Stomach (tissue), 9 donors: ENCODE data around the gene C19orf85. TPM values are rescaled to one million over a fixed set of nuclear protein-coding genes. Genes with fewer than 3 reads are reported as not detected.

Experiments used
- DNase-seq, 2 donors: peaks; one replicate each; pipeline versions ENCODE4 v3.0.0 to v3.0.0-alpha.2; 2013 to 2019
- H3K27ac ChIP-seq, 5 donors: fragments of 200-600 bp in 4 of 5; sonication (generic) in 4 of 5; one replicate each; pipeline ENCODE4 v1.5.1; 2013 to 2019; ENCODE audit warnings: mild to moderate bottlenecking in 1 of 5, moderate library complexity in 1 of 5
- H3K27me3 ChIP-seq, 3 donors: fragments of 200-600 bp; sonication (generic); one replicate each; pipeline ENCODE4 v1.5.1; 2017 to 2019; ENCODE audit warnings: mixed run types in 1 of 3
- H3K36me3 ChIP-seq, 4 donors: fragments of 200-600 bp; sonication (generic); 1 replicate in 3 of 4; 2 replicates in 1 of 4; pipeline ENCODE4 v1.5.1; 2016 to 2019
- H3K4me1 ChIP-seq, 4 donors: fragments of 200-600 bp; sonication (generic); one replicate each; pipeline ENCODE4 v1.5.1; 2016 to 2019
- H3K4me3 ChIP-seq, 4 donors: fragments of 200-600 bp; sonication (generic) in 3 of 4; one replicate each; pipeline ENCODE4 v1.5.1; 2016 to 2019; ENCODE audit warnings: mild to moderate bottlenecking in 1 of 4
- H3K9me3 ChIP-seq, 4 donors: fragments of 200-600 bp; sonication (generic); one replicate each; pipeline ENCODE4 v1.5.1; 2016 to 2019
- CTCF ChIP-seq, 7 experiments: fragments of 450-650 bp in 4 of 7; fragments of 200-600 bp in 3 of 7; sonication (generic) in 3 of 7; IDR thresholded peaks; one replicate each; pipeline ENCODE4 v1.5.1; 2016 to 2019; ENCODE audit warnings: antibody characterized with exemption in 7 of 7, control low read depth in 2 of 7, mild to moderate bottlenecking in 1 of 7
- EP300 ChIP-seq: sonication (generic); formaldehyde crosslinking; IDR thresholded peaks from one replicate; pipeline ENCODE4 v1.6.1; 2017; ENCODE audit warnings: antibody characterized with exemption
- POLR2A ChIP-seq, 4 donors: fragments of 450-650 bp; IDR thresholded peaks; one replicate each; pipeline ENCODE4 v1.6.1; 2016; ENCODE audit warnings: antibody characterized with exemption in 4 of 4, control low read depth in 2 of 4, mild to moderate bottlenecking in 1 of 4, moderate library complexity in 1 of 4
- POLR2AphosphoS5 ChIP-seq, 3 donors: sonication (generic); formaldehyde crosslinking; IDR thresholded peaks; one replicate each; pipeline ENCODE4 v1.6.1; 2016; ENCODE audit warnings: antibody characterized with exemption in 3 of 3
- WGBS, 5 donors: extraction: QIAGEN DNeasy Blood & Tissue Kit in 3 of 5; methylation state at CpG; one replicate each; pipeline versions ENCODE4 v1.1.5 to v1.1.7; 2013 to 2018; 5-methylcytosine and 5-hydroxymethylcytosine counted together
- intact Hi-C: fragments of 100-400 bp; cut with DNase I; formaldehyde crosslinking; loops from one replicate; pipeline ENCODE4 v1.15.1; 2023; ENCODE audit warnings: low total_unique reads
- polyA plus RNA-seq, 3 donors: library from polyadenylated mRNA; stranded (reverse); fragments of 200-250 nt; gene quantifications; one replicate each; pipeline ENCODE4 v1.2.3, GENCODE V29; 2013
- total RNA-seq, 5 donors: library from RNA; depleted of rRNA; stranded (reverse); fragments of >200 nt; gene quantifications; one replicate each; pipeline versions ENCODE4 v1.1.0 to v1.2.3, GENCODE V29; 2014 to 2016
- donor health status: healthy with polysubstance abuse.
- donor health status: Bipolar disorder and iron deficiency.
- donor health status: healthy.

C19orf85 gene
- total and polyA plus RNA-seq, 8 donors = 0.23 TPM; not detected in 7

- WGBS, 5 donors = 27 to 38% (median 28%) methylated on average over 11 to 16 of the region's 16 CpGs
- Histone ChIP-seq H3K4me1 (peaks cover 16 to 27% (median 23%) of the 10 kb centered on the region in 4 donors), H3K9me3 (no peaks in the 10 kb centered on the region), H3K36me3 (no peaks in the 10 kb centered on the region), H3K27me3 (peaks cover 27 to 89% (median 56%) of the 10 kb centered on the region in 3 donors), H3K4me3 (no peak overlapping the region), H3K27ac (no peak overlapping the region)
- intact Hi-C loops = no loop called here
- DNase-seq = peak in 1 of 2 donors; percentile 48
- TF ChIP-seq POLR2AphosphoS5 (IDR thresholded peaks at IDR 0.05) (no peak), EP300 (no peak), POLR2A (IDR thresholded peaks at IDR 0.05) (no peak), CTCF (IDR thresholded peaks at IDR 0.05) (no peak)
These were observed 17.0 kb downstream of the C19orf85 start for GRCh38 chr19:55447421-55448174.

- H3K27ac ChIP-seq = no peak overlapping the region
- no peak for TF ChIP-seq EP300
- no peak for TF ChIP-seq POLR2AphosphoS5 (IDR thresholded peaks at IDR 0.05)
- no peak for TF ChIP-seq POLR2A (IDR thresholded peaks at IDR 0.05)
- TF ChIP-seq CTCF (IDR thresholded peaks at IDR 0.05) = no peak
- H3K4me1 ChIP-seq = peaks cover under 1 to 25% (median 18%) of the 10 kb centered on the region in 4 donors
- H3K36me3 ChIP-seq = no peaks in the 10 kb centered on the region
- no peak for DNase-seq
- peaks cover 16 to 89% (median 55%) of the 10 kb centered on the region in 3 donors for H3K27me3 ChIP-seq
- 56 to 66% (median 64%) methylated on average over 8 of the region's 8 CpGs for WGBS, 5 donors
- intact Hi-C loops = no loop called here
- no peaks in the 10 kb centered on the region for H3K9me3 ChIP-seq
- no peak overlapping the region for H3K4me3 ChIP-seq
These were observed 18.5 kb downstream of the C19orf85 start for GRCh38 chr19:55446060-55446459.

- intact Hi-C loops = no loop called here
- Histone ChIP-seq H3K36me3 (no peaks in the 10 kb centered on the region), H3K27me3 (peaks cover 22 to 91% (median 64%) of the 10 kb centered on the region in 3 donors), H3K4me3 (no peak overlapping the region), H3K4me1 (peaks cover 4 to 31% (median 23%) of the 10 kb centered on the region in 4 donors), H3K27ac (no peak overlapping the region), H3K9me3 (no peaks in the 10 kb centered on the region)
- TF ChIP-seq EP300 (no peak), POLR2A (IDR thresholded peaks at IDR 0.05) (no peak), CTCF (IDR thresholded peaks at IDR 0.05) (no peak), POLR2AphosphoS5 (IDR thresholded peaks at IDR 0.05) (no peak)
- no peak for DNase-seq
- 39 to 53% (median 49%) methylated on average over 11 of the region's 11 CpGs for WGBS, 5 donors
These were observed 19.9 kb downstream of the C19orf85 start for GRCh38 chr19:55444646-55445045.

GRCh38 chr19:55443824-55444480, 20.6 kb downstream of the C19orf85 start:
- TF ChIP-seq CTCF (IDR thresholded peaks at IDR 0.05) = no peak
- TF ChIP-seq EP300 = no peak
- no peak for TF ChIP-seq POLR2A (IDR thresholded peaks at IDR 0.05)
- no peak for TF ChIP-seq POLR2AphosphoS5 (IDR thresholded peaks at IDR 0.05)
- no peak overlapping the region for H3K27ac ChIP-seq
- peaks cover 19 to 91% (median 65%) of the 10 kb centered on the region in 3 donors for H3K27me3 ChIP-seq
- no peaks in the 10 kb centered on the region for H3K36me3 ChIP-seq
- no peak overlapping the region for H3K4me3 ChIP-seq
- peaks cover 4 to 31% (median 23%) of the 10 kb centered on the region in 4 donors for H3K4me1 ChIP-seq
- H3K9me3 ChIP-seq = no peaks in the 10 kb centered on the region
- 26 to 42% (median 34%) methylated on average over 17 to 18 of the region's 18 CpGs for WGBS, 5 donors
- intact Hi-C loops = no loop called here
- DNase-seq = no peak
